Liver (tissue), 9 donors: ENCODE measurements around the gene RAB5B. TPM values are rescaled to one million over a fixed set of nuclear protein-coding genes. Genes with fewer than 3 reads are reported as not detected.

Experiments used
- DNase-seq: peaks from one replicate; pipeline ENCODE4 v3.0.0-alpha.2; 2017; ENCODE audit warnings: low spot score
- H3K27ac ChIP-seq, 2 donors: one replicate each; pipeline ENCODE4 v1.7.0; 2013; ENCODE audit warnings: inconsistent platforms in 2 of 2, low read length in 2 of 2, control low read depth in 1 of 2, low read depth in 1 of 2, mild to moderate bottlenecking in 1 of 2
- H3K27me3 ChIP-seq, 4 donors: one replicate each; pipeline versions ENCODE4 v1.6.1 to v1.7.0; 2013; ENCODE audit warnings: low read length in 3 of 4, inconsistent platforms in 1 of 4, mild to moderate bottlenecking in 1 of 4, moderate library complexity in 1 of 4; ENCODE audit not compliant: control insufficient read depth in 4 of 4, insufficient read depth in 4 of 4
- H3K36me3 ChIP-seq, 4 donors: one replicate each; pipeline versions ENCODE4 v1.6.1 to v1.7.0; 2013; ENCODE audit warnings: low read length in 3 of 4, mild to moderate bottlenecking in 3 of 4, low read depth in 1 of 4, moderate library complexity in 1 of 4; ENCODE audit not compliant: control insufficient read depth in 4 of 4, insufficient read depth in 3 of 4
- H3K4me1 ChIP-seq, 4 donors: one replicate each; pipeline versions ENCODE4 v1.6.1 to v1.7.0; 2013; ENCODE audit warnings: low read length in 3 of 4, mild to moderate bottlenecking in 3 of 4, moderate library complexity in 1 of 4; ENCODE audit not compliant: control insufficient read depth in 4 of 4, insufficient read depth in 4 of 4
- H3K4me3 ChIP-seq, 3 donors: one replicate each; pipeline versions ENCODE4 v1.6.1 to v1.7.0; 2013; ENCODE audit warnings: low read length in 3 of 3, control low read depth in 1 of 3, low read depth in 1 of 3, mild to moderate bottlenecking in 1 of 3
- H3K9ac ChIP-seq, 2 donors: one replicate each; pipeline ENCODE4 v1.7.0; 2013; ENCODE audit warnings: low read length in 2 of 2, mild to moderate bottlenecking in 2 of 2, moderate library complexity in 2 of 2, control low read depth in 1 of 2, low read depth in 1 of 2
- H3K9me3 ChIP-seq, 4 donors: one replicate each; pipeline versions ENCODE4 v1.6.1 to v1.7.0; 2013; ENCODE audit warnings: low read length in 3 of 4; ENCODE audit not compliant: control insufficient read depth in 4 of 4
- ATF3 ChIP-seq: IDR thresholded peaks from 2 replicates; pipeline ENCODE4 v1.6.1; 2016; ENCODE audit warnings: antibody characterized with exemption
- CTCF ChIP-seq: fragments of 150-350 bp; IDR thresholded peaks from 2 replicates; pipeline ENCODE4 v1.5.1; 2017; ENCODE audit warnings: improper control_type of control experiment, low read depth, low read length; ENCODE audit not compliant: missing input control
- EGR1 ChIP-seq, 2 donors: IDR thresholded peaks; 2 replicates each; pipeline ENCODE4 v1.6.1; 2016 to 2018; ENCODE audit warnings: antibody characterized with exemption in 2 of 2, low read depth in 2 of 2
- FOXA1 ChIP-seq: IDR thresholded peaks from 2 replicates; pipeline ENCODE4 v1.6.1; 2016; ENCODE audit warnings: antibody characterized with exemption
- FOXA2 ChIP-seq: IDR thresholded peaks from 2 replicates; pipeline ENCODE4 v1.6.1; 2016; ENCODE audit warnings: antibody characterized with exemption
- HNF4A ChIP-seq, 2 donors: conservative IDR thresholded peaks; 2 replicates each; pipeline ENCODE4 v1.6.1; 2016; ENCODE audit warnings: antibody characterized with exemption in 2 of 2, mild to moderate bottlenecking in 2 of 2
- HNF4G ChIP-seq: IDR thresholded peaks from 2 replicates; pipeline ENCODE4 v1.6.1; 2016; ENCODE audit warnings: antibody characterized with exemption
- NR2F2 ChIP-seq: IDR thresholded peaks from 2 replicates; pipeline ENCODE4 v1.6.1; 2016; ENCODE audit warnings: antibody characterized with exemption
- RAD21 ChIP-seq, 2 donors: IDR thresholded peaks; 2 replicates each; pipeline ENCODE4 v1.6.1; 2016; ENCODE audit warnings: antibody characterized with exemption in 2 of 2, mild to moderate bottlenecking in 2 of 2
- RXRA ChIP-seq, 2 donors: IDR thresholded peaks; 2 replicates each; pipeline ENCODE4 v1.6.1; 2017 to 2018; ENCODE audit warnings: antibody characterized with exemption in 2 of 2, mild to moderate bottlenecking in 1 of 2
- TAF1 ChIP-seq: conservative IDR thresholded peaks from 2 replicates; pipeline ENCODE4 v1.6.1; 2016; ENCODE audit warnings: antibody characterized with exemption, mild to moderate bottlenecking
- YY1 ChIP-seq: IDR thresholded peaks from 2 replicates; pipeline ENCODE4 v1.6.1; 2016; ENCODE audit warnings: antibody characterized with exemption, mild to moderate bottlenecking
- WGBS: extraction: QIAGEN DNeasy Blood & Tissue Kit; methylation state at CpG from one replicate; pipeline ENCODE4 v1.1.7; 2013; 5-methylcytosine and 5-hydroxymethylcytosine counted together
- polyA plus RNA-seq, 2 donors: library from polyadenylated mRNA; stranded (reverse) in 1 of 2; unstranded in 1 of 2; fragments of 200-250 nt in 1 of 2; fragments of >200 nt in 1 of 2; fragmentation: Nextera tagmentation in 1 of 2; extraction: Ambion mirVana in 1 of 2; gene quantifications; one replicate each; pipeline versions ENCODE4 v1.2.1 to v1.2.3, GENCODE V29; 2013 to 2015
- total RNA-seq, 2 donors: library from RNA; depleted of rRNA; stranded (reverse); fragments of >200 nt; gene quantifications; one replicate each; pipeline ENCODE4 v1.2.3, GENCODE V29; 2014
- TF ChIP-seq, protein P1 (sequence below): IDR thresholded peaks from 2 replicates; pipeline ENCODE4 v1.6.1; 2016; ENCODE audit warnings: antibody characterized with exemption
- TF ChIP-seq, protein P2 (sequence below): IDR thresholded peaks from 2 replicates; pipeline ENCODE4 v1.6.1; 2016; ENCODE audit warnings: antibody characterized with exemption, mild to moderate bottlenecking
- TF ChIP-seq, protein P3 (sequence below): IDR thresholded peaks from 2 replicates; pipeline ENCODE4 v1.6.1; 2016; ENCODE audit warnings: antibody characterized with exemption
- donor health status: healthy.
- donor health status: healthy.
- donor health status: healthy.
- donor health status: healthy.
- donor health status: healthy.

The RAB5B gene
- total and polyA plus RNA-seq, 4 donors: 20.7 to 44.0 (median 38.4) TPM

DNA sequence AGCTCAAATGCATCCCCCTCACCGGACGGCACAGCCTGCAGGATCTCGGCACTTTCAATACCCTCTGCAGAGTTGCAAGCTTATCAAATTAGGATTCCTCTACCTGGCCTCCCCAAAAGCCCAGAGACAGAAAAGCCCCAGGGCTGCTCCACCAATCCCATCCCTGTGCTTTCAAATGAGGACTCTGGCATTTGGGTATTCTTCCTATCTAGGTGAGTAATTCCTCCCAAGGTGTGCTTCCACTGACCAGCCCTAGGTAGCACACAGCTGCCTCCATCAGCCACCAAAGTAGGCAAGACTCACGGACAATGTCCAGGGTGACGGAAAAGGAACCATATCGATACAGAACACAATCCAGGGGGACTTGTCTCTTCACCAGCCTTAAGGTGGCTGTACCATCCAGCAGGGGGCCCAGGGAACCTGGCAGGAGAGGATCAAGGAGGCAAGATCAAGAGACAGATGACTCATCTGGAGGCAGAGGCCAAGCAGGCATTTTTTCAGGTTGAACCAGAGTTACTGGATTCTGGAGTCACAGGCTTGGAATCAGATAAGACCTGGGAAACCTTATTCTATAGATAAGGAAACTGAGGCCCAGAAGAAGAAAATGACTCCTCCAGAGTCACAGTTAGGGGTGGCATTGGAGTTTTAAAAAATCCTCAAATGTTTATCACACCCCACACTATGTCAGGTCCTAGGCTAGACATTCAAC, 17.9 kb upstream of the RAB5B start:
- Histone ChIP-seq H3K36me3 (peaks cover 0 to 10% (median under 1%) of the 10 kb centered on the region in 4 donors), H3K4me3 (no peak overlapping the region), H3K4me1 (no peaks in the 10 kb centered on the region), H3K9me3 (no peaks in the 10 kb centered on the region), H3K27me3 (no peaks in the 10 kb centered on the region), H3K9ac (no peak overlapping the region), H3K27ac (no peak overlapping the region)
- no peak for TF ChIP-seq NR2F2
- WGBS: 92% methylated on average over 6 of the region's 6 CpGs
- no peak for DNase-seq

DNA sequence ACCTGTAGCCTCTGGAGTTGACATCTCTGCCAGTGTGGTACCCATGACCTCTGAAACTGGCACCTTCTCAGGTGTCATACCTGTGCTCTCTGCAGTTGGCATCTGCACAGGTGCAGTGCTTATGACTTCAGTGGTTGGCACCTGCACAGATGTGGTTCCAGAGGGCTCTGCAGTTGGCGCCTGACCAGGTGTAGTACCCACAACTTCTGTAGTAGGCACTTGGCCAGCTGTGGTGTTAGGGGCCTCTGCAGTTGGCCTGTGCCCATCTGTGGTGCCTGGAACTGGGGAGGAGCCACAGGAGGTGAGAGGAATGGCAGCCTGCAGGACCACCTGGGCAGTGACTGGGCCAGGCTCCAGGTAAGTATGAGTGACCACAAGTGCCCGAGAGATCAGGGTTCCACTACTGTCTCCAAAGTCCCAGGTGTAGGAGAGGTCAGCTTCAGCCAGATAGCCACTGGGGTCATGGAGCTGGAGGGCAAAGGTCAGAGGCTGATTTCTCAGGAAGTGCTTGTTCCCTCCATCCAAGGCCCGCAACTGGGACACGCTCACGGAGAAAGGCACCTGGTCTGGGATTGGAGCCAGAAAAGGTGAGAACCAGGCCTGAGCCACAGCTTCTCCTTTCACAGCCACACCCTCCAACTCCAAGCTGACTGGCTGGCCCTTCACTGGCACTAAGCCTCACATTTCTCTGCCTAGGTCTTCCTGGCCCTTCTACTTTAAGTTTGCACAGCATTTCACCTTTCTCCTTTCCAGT, 16.6 kb upstream of the RAB5B start:
- Histone ChIP-seq H3K36me3 (peaks cover 0 to 8% (median under 1%) of the 10 kb centered on the region in 4 donors), H3K4me1 (no peaks in the 10 kb centered on the region), H3K9ac (no peak overlapping the region), H3K9me3 (no peaks in the 10 kb centered on the region), H3K27ac (no peak overlapping the region), H3K27me3 (no peaks in the 10 kb centered on the region), H3K4me3 (no peak overlapping the region)
- DNase-seq: no peak
- 70% methylated on average over 5 of the region's 5 CpGs for WGBS
- TF ChIP-seq RXRA (IDR thresholded peaks at IDR 0.05): no peak
- no peak for TF ChIP-seq FOXA1
- no peak for TF ChIP-seq HNF4A (conservative IDR thresholded peaks at IDR 0.05)
- no peak for TF ChIP-seq RAD21 (IDR thresholded peaks at IDR 0.05)
- TF ChIP-seq NR2F2: no peak
- no peak for TF ChIP-seq EGR1 (IDR thresholded peaks at IDR 0.05; ENCODE audit: low read depth in 2 of 2)
- TF ChIP-seq, protein P1, sequence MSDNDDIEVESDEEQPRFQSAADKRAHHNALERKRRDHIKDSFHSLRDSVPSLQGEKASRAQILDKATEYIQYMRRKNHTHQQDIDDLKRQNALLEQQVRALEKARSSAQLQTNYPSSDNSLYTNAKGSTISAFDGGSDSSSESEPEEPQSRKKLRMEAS: no peak
- no peak for TF ChIP-seq CTCF
- no peak for TF ChIP-seq ATF3
- TF ChIP-seq, protein P2, sequence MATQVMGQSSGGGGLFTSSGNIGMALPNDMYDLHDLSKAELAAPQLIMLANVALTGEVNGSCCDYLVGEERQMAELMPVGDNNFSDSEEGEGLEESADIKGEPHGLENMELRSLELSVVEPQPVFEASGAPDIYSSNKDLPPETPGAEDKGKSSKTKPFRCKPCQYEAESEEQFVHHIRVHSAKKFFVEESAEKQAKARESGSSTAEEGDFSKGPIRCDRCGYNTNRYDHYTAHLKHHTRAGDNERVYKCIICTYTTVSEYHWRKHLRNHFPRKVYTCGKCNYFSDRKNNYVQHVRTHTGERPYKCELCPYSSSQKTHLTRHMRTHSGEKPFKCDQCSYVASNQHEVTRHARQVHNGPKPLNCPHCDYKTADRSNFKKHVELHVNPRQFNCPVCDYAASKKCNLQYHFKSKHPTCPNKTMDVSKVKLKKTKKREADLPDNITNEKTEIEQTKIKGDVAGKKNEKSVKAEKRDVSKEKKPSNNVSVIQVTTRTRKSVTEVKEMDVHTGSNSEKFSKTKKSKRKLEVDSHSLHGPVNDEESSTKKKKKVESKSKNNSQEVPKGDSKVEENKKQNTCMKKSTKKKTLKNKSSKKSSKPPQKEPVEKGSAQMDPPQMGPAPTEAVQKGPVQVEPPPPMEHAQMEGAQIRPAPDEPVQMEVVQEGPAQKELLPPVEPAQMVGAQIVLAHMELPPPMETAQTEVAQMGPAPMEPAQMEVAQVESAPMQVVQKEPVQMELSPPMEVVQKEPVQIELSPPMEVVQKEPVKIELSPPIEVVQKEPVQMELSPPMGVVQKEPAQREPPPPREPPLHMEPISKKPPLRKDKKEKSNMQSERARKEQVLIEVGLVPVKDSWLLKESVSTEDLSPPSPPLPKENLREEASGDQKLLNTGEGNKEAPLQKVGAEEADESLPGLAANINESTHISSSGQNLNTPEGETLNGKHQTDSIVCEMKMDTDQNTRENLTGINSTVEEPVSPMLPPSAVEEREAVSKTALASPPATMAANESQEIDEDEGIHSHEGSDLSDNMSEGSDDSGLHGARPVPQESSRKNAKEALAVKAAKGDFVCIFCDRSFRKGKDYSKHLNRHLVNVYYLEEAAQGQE: no peak
- no peak for TF ChIP-seq FOXA2
- no peak for TF ChIP-seq TAF1
- TF ChIP-seq, protein P3, sequence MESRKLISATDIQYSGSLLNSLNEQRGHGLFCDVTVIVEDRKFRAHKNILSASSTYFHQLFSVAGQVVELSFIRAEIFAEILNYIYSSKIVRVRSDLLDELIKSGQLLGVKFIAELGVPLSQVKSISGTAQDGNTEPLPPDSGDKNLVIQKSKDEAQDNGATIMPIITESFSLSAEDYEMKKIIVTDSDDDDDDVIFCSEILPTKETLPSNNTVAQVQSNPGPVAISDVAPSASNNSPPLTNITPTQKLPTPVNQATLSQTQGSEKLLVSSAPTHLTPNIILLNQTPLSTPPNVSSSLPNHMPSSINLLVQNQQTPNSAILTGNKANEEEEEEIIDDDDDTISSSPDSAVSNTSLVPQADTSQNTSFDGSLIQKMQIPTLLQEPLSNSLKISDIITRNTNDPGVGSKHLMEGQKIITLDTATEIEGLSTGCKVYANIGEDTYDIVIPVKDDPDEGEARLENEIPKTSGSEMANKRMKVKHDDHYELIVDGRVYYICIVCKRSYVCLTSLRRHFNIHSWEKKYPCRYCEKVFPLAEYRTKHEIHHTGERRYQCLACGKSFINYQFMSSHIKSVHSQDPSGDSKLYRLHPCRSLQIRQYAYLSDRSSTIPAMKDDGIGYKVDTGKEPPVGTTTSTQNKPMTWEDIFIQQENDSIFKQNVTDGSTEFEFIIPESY: no peak
- TF ChIP-seq YY1: no peak
- no peak for TF ChIP-seq HNF4G
